ENCODE results near the gene OR6K3.

The OR6K3 gene

DNA sequence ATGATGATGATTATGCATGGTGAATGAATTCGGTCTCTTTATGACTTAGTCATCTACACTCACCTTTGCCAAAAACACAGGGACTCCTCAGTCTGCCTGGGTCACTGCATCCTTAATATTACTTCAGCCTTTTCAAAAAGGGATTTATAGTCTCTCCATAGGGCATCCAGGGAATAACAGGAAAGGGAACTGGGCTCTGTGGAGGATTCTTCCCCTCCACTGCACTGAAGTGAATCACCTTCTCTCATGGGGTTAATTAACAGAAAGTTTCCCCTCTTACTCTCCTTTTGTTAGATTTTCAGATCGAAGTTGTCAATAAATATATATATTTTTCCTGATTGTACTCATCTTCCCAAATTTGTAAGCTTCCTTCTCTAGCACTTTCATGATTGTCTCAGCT lies at the start of gene OR6K3:
OR6K3 (minus strand) TSS at position 101 of the 400 bp plus-strand sequence. CDS start 2,605 bp downstream, outside the sequence.
- in situ Hi-C loops (cut with MboI; ENCODE audit: low pct_unique_long_range_greater_than_20kb, low sequenced_read_pairs, unreplicated experiment) = no loop called here
- DNase-seq (ENCODE audit: low spot score) = no peak
- no peak for TF ChIP-seq CTCF (IDR thresholded peaks at IDR 0.05; ENCODE audit: extremely low read depth, insufficient read depth, missing control alignments)

- in situ Hi-C loops (cut with MboI; ENCODE audit: low pct_unique_long_range_greater_than_20kb, low sequenced_read_pairs, unreplicated experiment) = no loop called here
- DNase-seq (ENCODE audit: low spot score) = no peak
- TF ChIP-seq CTCF (IDR thresholded peaks at IDR 0.05; ENCODE audit: extremely low read depth, insufficient read depth, missing control alignments) = no peak
Observed at GRCh38 chr1:158754420-158754819, 33.9 kb upstream of the OR6K3 start, which contains the start of gene OR6K6. TSS of gene OR6K6 (plus strand) at chr1:158754720. CDS start at chr1:158754888, 168 bp downstream.

GRCh38 chr1:158752155-158752712 lies 31.7 kb upstream of the OR6K3 start:
- no peak for DNase-seq (ENCODE audit: low spot score)
- in situ Hi-C loops (cut with MboI; ENCODE audit: low pct_unique_long_range_greater_than_20kb, low sequenced_read_pairs, unreplicated experiment) = no loop called here
- no peak for TF ChIP-seq CTCF (IDR thresholded peaks at IDR 0.05; ENCODE audit: extremely low read depth, insufficient read depth, missing control alignments)

- TF ChIP-seq CTCF (IDR thresholded peaks at IDR 0.05; ENCODE audit: extremely low read depth, insufficient read depth, missing control alignments) = no peak
- in situ Hi-C loops (cut with MboI; ENCODE audit: low pct_unique_long_range_greater_than_20kb, low sequenced_read_pairs, unreplicated experiment) = no loop called here
- no peak for DNase-seq (ENCODE audit: low spot score)
Observed at GRCh38 chr1:158735848-158736247, 15.3 kb upstream of the OR6K3 start.

- no peak for DNase-seq (ENCODE audit: low spot score)
- in situ Hi-C loops (cut with MboI; ENCODE audit: low pct_unique_long_range_greater_than_20kb, low sequenced_read_pairs, unreplicated experiment) = no loop called here
- no peak for TF ChIP-seq CTCF (IDR thresholded peaks at IDR 0.05; ENCODE audit: extremely low read depth, insufficient read depth, missing control alignments)
Observed at GRCh38 chr1:158732524-158732923, 12.0 kb upstream of the OR6K3 start.

- no peak for TF ChIP-seq CTCF (IDR thresholded peaks at IDR 0.05; ENCODE audit: extremely low read depth, insufficient read depth, missing control alignments)
- in situ Hi-C loops (cut with MboI; ENCODE audit: low pct_unique_long_range_greater_than_20kb, low sequenced_read_pairs, unreplicated experiment) = no loop called here
Observed at GRCh38 chr1:158731707-158732106, 11.2 kb upstream of the OR6K3 start.

More at GRCh38 chr1:158731707-158732106, 11.2 kb upstream of the OR6K3 start:
- no peak for DNase-seq (ENCODE audit: low spot score)
